Fibroblast of skin of abdomen (primary cell): ENCODE measurements around the gene TMEM132D. TPM values are rescaled to one million over a fixed set of nuclear protein-coding genes. Genes with fewer than 3 reads are reported as not detected.
"Not testable (repeated sequence)": the region's sequence is repeated elsewhere in the genome, so short reads cannot be mapped to it uniquely, and the experiment has no call there.

Experiments
- DNase-seq: peaks from one replicate; pipeline ENCODE4 v3.0.0-alpha.2; 2013
- polyA plus RNA-seq, 2 experiments: library from polyadenylated mRNA; unstranded; fragments of 120-200 nt; gene quantifications; one replicate each; pipeline ENCODE4 v1.2.1, GENCODE V29; 2013; ENCODE audit not compliant: insufficient read length in 2 of 2

TMEM132D gene
- 0.19 TPM for polyA plus RNA-seq (2013, experiment 1 of 2; ENCODE audit: insufficient read length)
- 0.22 TPM for polyA plus RNA-seq (2013, experiment 2 of 2; ENCODE audit: insufficient read length)

GRCh38 chr12:129903956-129904829 is at the start of gene TMEM132D:
TSS of gene TMEM132D (minus strand) at chr12:129904025.
- DNase-seq, result peak; percentile 2

GRCh38 chr12:129949651-129950050 is 45.8 kb upstream of the TMEM132D start:
- no peak for DNase-seq

- no peak for DNase-seq
These were observed 37.8 kb upstream of the TMEM132D start for GRCh38 chr12:129941618-129942017.

GRCh38 chr12:129938089-129938488 is 34.3 kb upstream of the TMEM132D start:
- no peak for DNase-seq

GRCh38 chr12:129937426-129937825 is 33.6 kb upstream of the TMEM132D start:
- no peak for DNase-seq

GRCh38 chr12:129928643-129929042 is 24.8 kb upstream of the TMEM132D start:
- DNase-seq, result no peak

GRCh38 chr12:129927316-129927900 is 23.6 kb upstream of the TMEM132D start:
- peak; percentile 49 for DNase-seq

GRCh38 chr12:129911428-129912049 is 7.7 kb upstream of the TMEM132D start:
- DNase-seq, result peak; percentile 40

GRCh38 chr12:129909051-129910020 is 5.5 kb upstream of the TMEM132D start:
- DNase-seq, result no peak

- no peak for DNase-seq
These were observed 506 bp downstream of the TMEM132D start for GRCh38 chr12:129903092-129903945.

- DNase-seq, result no peak
These were observed 1.3 kb downstream of the TMEM132D start for GRCh38 chr12:129902371-129903091.

GRCh38 chr12:129901254-129901653 is 2.6 kb downstream of the TMEM132D start:
- DNase-seq, result peak; percentile 44

GRCh38 chr12:129900306-129900705 is 3.5 kb downstream of the TMEM132D start:
- no peak for DNase-seq

GRCh38 chr12:129899045-129899444 is 4.8 kb downstream of the TMEM132D start:
- not testable (repeated sequence) for DNase-seq

GRCh38 chr12:129893691-129894090 is 10.1 kb downstream of the TMEM132D start:
- DNase-seq, result no peak

GRCh38 chr12:129887101-129887500 is 16.7 kb downstream of the TMEM132D start:
- peak; percentile 34 for DNase-seq

GRCh38 chr12:129886541-129886940 is 17.3 kb downstream of the TMEM132D start:
- no peak for DNase-seq

- DNase-seq, result no peak
These were observed 18.5 kb downstream of the TMEM132D start for GRCh38 chr12:129885287-129885686.

- DNase-seq, result no peak
These were observed 26.4 kb downstream of the TMEM132D start for GRCh38 chr12:129877411-129877810.

GRCh38 chr12:129873833-129874208 is 30.0 kb downstream of the TMEM132D start:
- DNase-seq, result no peak
